Panc1 (cell line): ENCODE data around the gene USP33. TPM values are rescaled to one million over a fixed set of nuclear protein-coding genes. Genes with fewer than 3 reads are reported as not detected.
"Not testable (repeated sequence)": the region's sequence is repeated elsewhere in the genome, so short reads cannot be mapped to it uniquely, and the experiment has no call there.

Experiments used
- ATAC-seq: fragments of 200-7000 bp; cut with Tn5 transposase; 2 replicates; pipeline ENCODE4 v1.9.1; 2020; ENCODE audit warnings: mild to moderate bottlenecking, moderate library complexity
- BruUV-seq: library from RNA; stranded (reverse); fragments of 400-500 nt; replicated peaks from 2 replicates; lab custom pipeline; 2021; lab: Mats Ljungman, UMichigan
- CTCF ChIA-PET: fragments of 300-600 bp; sonication (Branson Sonifier 250); formaldehyde crosslinking; loops from one replicate; lab custom pipeline; 2022; ENCODE audit warnings: antibody characterized with exemption; lab: Charles Lee
- POLR2A ChIA-PET: fragments of 300-600 bp; sonication (Branson Sonifier 250); formaldehyde crosslinking; loops from one replicate; lab custom pipeline; 2022; ENCODE audit warnings: antibody characterized with exemption; lab: Charles Lee
- DNase-seq: peaks from one replicate; pipeline ENCODE4 v3.0.0-alpha.2; 2010; ENCODE audit warnings: low read depth, low spot score
- H3K27ac ChIP-seq: 2 replicates; pipeline ENCODE4 v1.5.1; 2011; ENCODE audit warnings: mild to moderate bottlenecking, low read length, inconsistent platforms
- H3K27me3 ChIP-seq: fragments of 200-500 bp; sonication (Bioruptor generic); 2 replicates; pipeline ENCODE4 v1.6.0; 2014; ENCODE audit warnings: low read length, inconsistent platforms; ENCODE audit not compliant: control insufficient read depth, insufficient read depth
- H3K36me3 ChIP-seq: fragments of 200-500 bp; sonication (Bioruptor generic); 2 replicates; pipeline ENCODE4 v1.5.1; 2014; ENCODE audit warnings: inconsistent platforms, mild to moderate bottlenecking, low read length, moderate library complexity; ENCODE audit not compliant: control insufficient read depth, insufficient read depth
- H3K4me1 ChIP-seq: 2 replicates; pipeline ENCODE4 v1.5.1; 2011; ENCODE audit warnings: inconsistent platforms, mild to moderate bottlenecking, low read length, moderate library complexity; ENCODE audit not compliant: control insufficient read depth, insufficient read depth
- H3K4me3 ChIP-seq, 2 experiments: 2 replicates each; pipeline ENCODE4 v1.5.1; 2011 to 2012; ENCODE audit warnings: low read depth in 2 of 2, low read length in 2 of 2, mild to moderate bottlenecking in 2 of 2, inconsistent platforms in 1 of 2, moderate library complexity in 1 of 2
- H3K9me3 ChIP-seq: fragments of 200-500 bp; sonication (Bioruptor generic); 2 replicates; pipeline ENCODE4 v1.5.1; 2014; ENCODE audit warnings: low read depth, mild to moderate bottlenecking, inconsistent platforms, low read length, moderate library complexity; ENCODE audit not compliant: control insufficient read depth, insufficient read depth
- CTCF ChIP-seq: fragments of 450-650 bp; IDR thresholded peaks from 2 replicates; pipeline ENCODE4 v1.5.1; 2017; ENCODE audit warnings: mild to moderate bottlenecking
- POLR2AphosphoS5 ChIP-seq: IDR thresholded peaks from 2 replicates; pipeline ENCODE4 v1.6.1; 2012; ENCODE audit warnings: mild to moderate bottlenecking, low read depth, low read length, moderate library complexity
- REST ChIP-seq, 2 experiments: IDR thresholded peaks; 2 replicates each; pipeline ENCODE4 v1.6.1; 2011 to 2012; ENCODE audit warnings: low read depth in 2 of 2, control low read depth in 1 of 2, low read length in 1 of 2, mild to moderate bottlenecking in 1 of 2, moderate library complexity in 1 of 2; ENCODE audit not compliant: insufficient read depth in 1 of 2
- SIN3A ChIP-seq: IDR thresholded peaks from 2 replicates; pipeline ENCODE4 v1.6.1; 2012; ENCODE audit warnings: low read depth, mild to moderate bottlenecking, low read length, moderate library complexity, borderline replicate concordance; ENCODE audit not compliant: insufficient read depth
- TCF7L2 ChIP-seq: IDR thresholded peaks from 2 replicates; pipeline ENCODE4 v1.6.1; 2011; ENCODE audit warnings: mild to moderate bottlenecking, low read depth, low read length, inconsistent platforms
- in situ Hi-C: cut with HindIII; loops from 2 replicates; pipeline ENCODE4 v1.10.0; 2016; ENCODE audit warnings: low sequenced_read_pairs, low pct_unique_long_range_greater_than_20kb
- intact Hi-C: fragments of 100-400 bp; cut with micrococcal nuclease; formaldehyde crosslinking; loops from one replicate; pipeline ENCODE4 v1.10.0; 2022; ENCODE audit not compliant: unreplicated experiment
- total RNA-seq: library from RNA; stranded (reverse); gene quantifications from one replicate; pipeline ENCODE4 v1.2.1, GENCODE V29; 2021; ENCODE audit not compliant: unreplicated experiment

Gene USP33
- total RNA-seq, 1 experiment from 2014 or later: 52.2 TPM

GRCh38 chr1:77652268-77652667, 107.4 kb downstream of the USP33 start:
- no peak overlapping the region for H3K4me3 ChIP-seq
- DNase-seq: no peak
- CTCF ChIA-PET: no interaction called here
- H3K27ac ChIP-seq: no peak overlapping the region
- no peaks in the 10 kb centered on the region for H3K27me3 ChIP-seq
- peaks cover 9% of the 10 kb centered on the region; the same call in 1 of the 2 replicates for H3K9me3 ChIP-seq
- in situ Hi-C loops (no loop called here), intact Hi-C loops (no loop called here)
- peaks cover 3% of the 10 kb centered on the region; the same call in 1 of the 2 replicates for H3K4me1 ChIP-seq
- POLR2A ChIA-PET: no interaction called here
- TF ChIP-seq POLR2AphosphoS5: no peak
- TF ChIP-seq REST (IDR thresholded peaks at IDR 0.05; ENCODE audit: insufficient read depth in 1 of 2, low read depth in 2 of 2, low read length in 1 of 2): no peak
- no peak for TF ChIP-seq TCF7L2
- TF ChIP-seq SIN3A: no peak
- TF ChIP-seq CTCF: no peak
- ATAC-seq: no peak
- BruUV-seq: no TSS peak
- no peaks in the 10 kb centered on the region for H3K36me3 ChIP-seq

GRCh38 chr1:77649127-77649526, 110.5 kb downstream of the USP33 start:
- DNase-seq: no peak
- Histone ChIP-seq H3K4me1 (no peaks in the 10 kb centered on the region), H3K27me3 (no peaks in the 10 kb centered on the region), H3K9me3 (peaks cover 9% of the 10 kb centered on the region; the same call in 1 of the 2 replicates), H3K36me3 (no peaks in the 10 kb centered on the region), H3K27ac (no peak overlapping the region), H3K4me3 (no peak overlapping the region)
- intact Hi-C loops: no loop called here
- CTCF ChIA-PET: no interaction called here
- POLR2A ChIA-PET: no interaction called here
- ATAC-seq: no peak
- no peak for TF ChIP-seq SIN3A
- no peak for TF ChIP-seq TCF7L2
- TF ChIP-seq CTCF: no peak
- no peak for TF ChIP-seq POLR2AphosphoS5
- no peak for TF ChIP-seq REST (IDR thresholded peaks at IDR 0.05; ENCODE audit: insufficient read depth in 1 of 2, low read depth in 2 of 2, low read length in 1 of 2)
- BruUV-seq: no TSS peak
- in situ Hi-C loops: no loop called here

- H3K9me3 ChIP-seq, H3K36me3 ChIP-seq, intact Hi-C loops, CTCF ChIA-PET, in situ Hi-C loops, H3K27me3 ChIP-seq, POLR2A ChIA-PET, H3K27ac ChIP-seq, BruUV-seq, ATAC-seq, H3K4me3 ChIP-seq, H3K4me1 ChIP-seq, DNase-seq: not testable (repeated sequence)
Observed at GRCh38 chr1:77646224-77646623, 113.4 kb downstream of the USP33 start.
